ENCODE data around the gene SLC66A2.
"Not testable (repeated sequence)": the region's sequence is repeated elsewhere in the genome, so short reads cannot be mapped to it uniquely, and the experiment has no call there.

The SLC66A2 gene

GRCh38 chr18:79877163-79878091 is 74.0 kb downstream of the SLC66A2 start:
- DNase-seq: no peak

GRCh38 chr18:79876497-79876896 is 75.0 kb downstream of the SLC66A2 start:
- DNase-seq: no peak

GRCh38 chr18:79875931-79876461 is 75.5 kb downstream of the SLC66A2 start:
- DNase-seq: no peak

- DNase-seq: no peak
Observed at GRCh38 chr18:79875531-79875919, 75.9 kb downstream of the SLC66A2 start.

GRCh38 chr18:79874553-79875530 is 76.6 kb downstream of the SLC66A2 start:
- DNase-seq: no peak

GRCh38 chr18:79873449-79874110 is 77.9 kb downstream of the SLC66A2 start:
- DNase-seq: no peak

- DNase-seq: no peak
Observed at GRCh38 chr18:79872527-79873444, 78.7 kb downstream of the SLC66A2 start.

- DNase-seq: no peak
Observed at GRCh38 chr18:79871481-79872091, 79.9 kb downstream of the SLC66A2 start.

- no peak for DNase-seq
Observed at GRCh38 chr18:79871026-79871390, 80.4 kb downstream of the SLC66A2 start.

GRCh38 chr18:79870301-79871025 is 81.0 kb downstream of the SLC66A2 start:
- DNase-seq: no peak

GRCh38 chr18:79869591-79870300 is 81.7 kb downstream of the SLC66A2 start:
- no peak for DNase-seq

- DNase-seq: no peak
Observed at GRCh38 chr18:79868811-79869541, 82.5 kb downstream of the SLC66A2 start.

GRCh38 chr18:79868168-79868784 is 83.2 kb downstream of the SLC66A2 start:
- DNase-seq: no peak

- DNase-seq: no peak
Observed at GRCh38 chr18:79867666-79868065, 83.8 kb downstream of the SLC66A2 start.

- no peak for DNase-seq
Observed at GRCh38 chr18:79866889-79867574, 84.4 kb downstream of the SLC66A2 start.

- not testable (repeated sequence) for DNase-seq
Observed at GRCh38 chr18:79865951-79866350, 85.5 kb downstream of the SLC66A2 start.

- DNase-seq: not testable (repeated sequence)
Observed at GRCh38 chr18:79864955-79865354, 86.5 kb downstream of the SLC66A2 start.
